Left lung (tissue), 10 donors: ENCODE results near the gene CCDC154. TPM values are rescaled to one million over a fixed set of nuclear protein-coding genes. Genes with fewer than 3 reads are reported as not detected.

Experiments
- ATAC-seq: fragments of 200-7000 bp; cut with Tn5 transposase; one replicate; pipeline ENCODE4 v1.9.1; 2020; ENCODE audit warnings: moderate library complexity
- DNase-seq, 4 donors: peaks; one replicate each; pipeline ENCODE4 v3.0.0-alpha.2; 2013 to 2020
- H3K27ac ChIP-seq, 2 donors: fragments of 200-600 bp; sonication (generic) in 1 of 2; one replicate each; pipeline versions ENCODE4 v1.5.0 to v1.8.0; 2020 to 2021
- H3K27me3 ChIP-seq, 2 donors: fragments of 200-600 bp; sonication (generic) in 1 of 2; one replicate each; pipeline versions ENCODE4 v1.5.0 to v1.8.0; 2020 to 2021
- H3K36me3 ChIP-seq, 2 donors: fragments of 200-600 bp; sonication (generic) in 1 of 2; one replicate each; pipeline versions ENCODE4 v1.5.0 to v1.8.0; 2020 to 2021
- H3K4me1 ChIP-seq, 2 donors: fragments of 200-600 bp; one replicate each; pipeline ENCODE4 v1.8.0; 2021
- H3K4me3 ChIP-seq, 2 donors: fragments of 200-600 bp; sonication (generic) in 1 of 2; one replicate each; pipeline versions ENCODE4 v1.5.0 to v1.8.0; 2020 to 2021; ENCODE audit warnings: mild to moderate bottlenecking in 1 of 2
- H3K9me3 ChIP-seq, 2 donors: fragments of 200-600 bp; sonication (generic) in 1 of 2; one replicate each; pipeline versions ENCODE4 v1.5.0 to v1.8.0; 2020 to 2021
- CTCF ChIP-seq, 2 donors: fragments of 200-600 bp; sonication (generic) in 1 of 2; IDR thresholded peaks; one replicate each; pipeline versions ENCODE4 v1.5.0 to v1.8.0; 2021; ENCODE audit warnings: antibody characterized with exemption in 2 of 2
- intact Hi-C, 2 donors: fragments of 100-400 bp; cut with DNase I; formaldehyde crosslinking; loops; one replicate each; pipeline versions ENCODE4 v1.11.2 to v1.14.2; 2022
- polyA plus RNA-seq, 6 donors: library from polyadenylated mRNA; unstranded; fragments of 120-200 nt; gene quantifications; one replicate each; pipeline ENCODE4 v1.2.1, GENCODE V29; 2013; ENCODE audit not compliant: insufficient read length in 6 of 6
- total RNA-seq, 2 donors: library from RNA; stranded (reverse); fragmentation: NEBNext Ultra II Directional; extraction: Animal tissue kit (Norgen Biotek cat#: 25700); gene quantifications; one replicate each; pipeline ENCODE4 v1.2.1, GENCODE V29; 2021
- donor health status: DM: no; HTN: yes; CAD: no.
- donor health status: DM: no; HTN: no; CAD: no.

Gene CCDC154
- total and polyA plus RNA-seq, 8 donors = 1.5 to 11.8 (median 7.1) TPM

DNA sequence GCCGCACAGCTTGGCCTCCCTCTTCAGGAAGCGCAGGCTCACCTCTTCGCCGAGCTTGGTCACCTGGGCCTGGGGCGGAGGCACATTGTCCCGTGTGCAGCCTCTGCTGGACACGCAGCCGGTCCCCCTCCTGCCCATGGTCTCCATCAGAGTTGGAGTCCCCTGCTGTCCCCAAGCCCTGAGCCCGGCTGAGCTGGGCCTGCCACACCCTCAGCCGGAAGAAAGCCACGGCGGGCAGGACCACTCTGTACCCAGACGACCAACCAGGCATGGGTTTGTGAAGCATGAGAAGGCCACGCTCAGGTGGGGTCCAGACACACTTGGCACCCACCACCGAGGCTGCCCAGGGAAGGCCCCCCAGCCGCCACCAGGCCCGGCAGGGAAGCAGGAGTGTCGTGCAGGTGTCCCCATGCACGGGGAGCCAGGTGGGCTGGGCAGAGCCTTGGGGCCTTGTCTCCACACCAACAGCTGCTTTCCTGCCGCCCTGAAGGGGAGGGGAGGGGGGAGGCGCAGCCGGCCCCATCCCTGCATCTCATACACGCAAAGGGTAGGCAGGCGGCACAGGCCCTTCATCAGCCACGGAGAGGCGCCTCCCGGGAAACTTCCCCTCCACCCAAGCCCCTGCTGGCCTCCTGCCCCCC is 5.2 kb downstream of the CCDC154 start:
- DNase-seq (no peak), ATAC-seq (no peak)
- no peak for TF ChIP-seq CTCF (IDR thresholded peaks at IDR 0.05)
- Histone ChIP-seq H3K4me1 (no peaks in the 10 kb centered on the region), H3K27ac (no peak overlapping the region), H3K4me3 (no peak overlapping the region), H3K9me3 (no peaks in the 10 kb centered on the region), H3K27me3 (peaks cover 0 to 8% of the 10 kb centered on the region in 2 donors), H3K36me3 (no peaks in the 10 kb centered on the region)
- intact Hi-C loops = no loop called here

DNA sequence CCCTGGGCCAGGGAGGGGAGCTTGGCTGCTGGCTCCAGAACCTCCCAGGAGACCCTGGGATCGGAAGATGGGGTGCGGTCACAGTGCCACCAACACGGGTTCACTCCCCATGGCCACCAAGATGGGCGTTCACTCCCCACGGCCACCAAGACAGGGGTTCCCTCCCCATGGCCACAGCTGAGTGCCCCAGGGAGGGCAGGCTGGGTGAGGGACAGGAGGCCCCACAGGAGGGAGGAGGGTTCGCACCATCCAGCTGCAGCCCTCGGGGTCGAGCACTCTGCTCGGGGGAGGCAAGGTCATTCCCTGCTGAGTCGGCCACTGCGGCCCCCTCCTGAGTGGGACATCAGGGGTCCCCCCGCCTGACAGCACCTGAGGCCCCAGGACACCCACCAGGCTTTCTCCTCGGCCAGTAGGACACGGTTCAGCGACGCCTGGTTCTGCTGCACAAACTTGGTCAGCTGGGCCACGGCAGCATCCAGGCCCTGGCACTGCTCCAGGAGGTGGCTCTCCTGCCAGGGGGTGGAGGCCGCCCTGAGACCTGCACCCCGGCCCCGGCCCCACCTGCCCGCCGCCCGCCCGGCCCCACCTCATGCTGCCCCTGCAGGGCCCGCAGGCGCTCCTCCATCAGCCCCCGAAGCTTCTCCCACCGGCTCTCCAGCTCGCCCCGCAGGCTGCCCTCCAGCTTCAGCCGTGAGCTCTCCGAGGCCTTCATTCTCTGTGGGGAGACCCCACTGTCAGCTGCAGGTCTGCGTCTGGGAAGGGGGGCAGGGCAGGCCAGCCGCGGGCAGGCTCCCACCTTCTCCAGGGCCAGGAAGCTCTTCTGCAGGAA is 5.9 kb downstream of the CCDC154 start:
- no peak for TF ChIP-seq CTCF (IDR thresholded peaks at IDR 0.05)
- intact Hi-C loops = no loop called here
- Histone ChIP-seq H3K9me3 (no peaks in the 10 kb centered on the region), H3K27ac (no peak overlapping the region), H3K27me3 (peaks cover 0 to 15% of the 10 kb centered on the region in 2 donors), H3K4me1 (no peaks in the 10 kb centered on the region), H3K36me3 (no peaks in the 10 kb centered on the region), H3K4me3 (no peak overlapping the region)
- DNase-seq (no peak), ATAC-seq (no peak)

DNA sequence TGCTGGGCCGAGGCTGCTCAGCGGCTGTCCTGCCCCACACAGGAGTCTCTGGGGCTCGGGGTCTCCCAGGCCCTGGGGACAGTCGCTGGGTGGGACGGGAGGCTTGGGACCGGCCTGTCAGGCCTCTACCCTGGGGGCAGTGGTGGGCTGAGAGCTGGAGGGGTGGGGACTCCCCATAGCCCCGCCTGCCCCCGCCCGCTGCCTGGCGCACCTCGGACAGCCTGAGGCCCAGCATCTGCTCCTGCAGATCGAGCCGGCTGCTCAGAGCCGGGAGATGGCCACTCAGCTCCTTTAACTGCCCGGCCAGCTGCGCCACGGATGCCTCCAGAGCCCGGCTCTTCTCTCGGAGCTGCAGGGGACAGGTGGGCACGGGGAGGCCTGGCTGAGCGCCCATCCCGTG is 6.8 kb downstream of the CCDC154 start:
- H3K27ac ChIP-seq = no peak overlapping the region
- no peak for TF ChIP-seq CTCF (IDR thresholded peaks at IDR 0.05)
- H3K27me3 ChIP-seq = peaks cover 0 to 24% of the 10 kb centered on the region in 2 donors
- ATAC-seq (no peak), DNase-seq (no peak)
- H3K36me3 ChIP-seq = no peaks in the 10 kb centered on the region
- no peak overlapping the region for H3K4me3 ChIP-seq
- H3K4me1 ChIP-seq = no peaks in the 10 kb centered on the region
- intact Hi-C loops = no loop called here
- no peaks in the 10 kb centered on the region for H3K9me3 ChIP-seq

DNA sequence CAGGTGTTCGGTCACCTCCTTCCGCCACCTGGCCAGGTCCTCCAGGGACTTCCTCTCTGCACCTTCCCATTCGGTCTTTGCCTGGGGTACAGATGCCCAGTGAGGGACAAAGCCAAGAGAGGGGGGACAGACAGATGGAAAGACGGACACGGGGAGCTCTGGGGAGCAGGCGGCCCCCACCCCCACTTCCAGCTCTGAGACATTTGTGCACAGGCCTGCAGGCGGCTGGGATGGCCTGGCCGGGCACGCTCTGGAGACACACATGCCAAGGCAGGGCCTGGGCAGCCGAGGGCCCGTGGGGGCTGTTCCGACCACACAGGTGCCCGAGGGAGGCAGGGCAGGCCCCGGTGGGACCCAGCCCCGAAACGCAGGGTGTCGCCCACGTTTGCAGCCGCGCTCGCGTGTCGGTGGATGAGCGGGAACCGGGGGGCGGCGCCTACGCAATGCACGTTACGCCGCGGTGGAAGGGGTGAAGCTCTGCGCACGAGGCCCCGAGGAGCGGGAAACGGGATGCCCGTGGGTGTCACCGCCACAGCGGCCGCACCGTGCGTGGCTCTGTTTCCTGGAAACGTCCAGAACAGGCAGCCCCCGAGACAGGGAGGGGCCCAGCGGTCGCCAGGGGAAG is 7.5 kb downstream of the CCDC154 start:
- H3K27ac ChIP-seq = no peak overlapping the region
- ATAC-seq = no peak
- no peak for DNase-seq
- no peaks in the 10 kb centered on the region for H3K4me1 ChIP-seq
- intact Hi-C loops = no loop called here
- peaks cover 0 to 31% of the 10 kb centered on the region in 2 donors for H3K27me3 ChIP-seq
- no peaks in the 10 kb centered on the region for H3K9me3 ChIP-seq
- TF ChIP-seq CTCF (IDR thresholded peaks at IDR 0.05) = no peak
- H3K4me3 ChIP-seq = no peak overlapping the region
- H3K36me3 ChIP-seq = no peaks in the 10 kb centered on the region
